CD1c-positive myeloid dendritic cell (primary cell): ENCODE data around the gene PAK3.

Source experiments
- DNase-seq: peaks from one replicate; pipeline ENCODE4 v3.0.0-alpha.2; 2016; ENCODE audit errors: extremely low spot score

The PAK3 gene

GRCh38 chrX:111095974-111096895, at the start of gene PAK3:
Gene PAK3, plus strand, starts transcription at chrX:111096191. Its CDS starts 26,913 bp downstream, at chrX:111123104.
- DNase-seq: peak; percentile 1

DNA sequence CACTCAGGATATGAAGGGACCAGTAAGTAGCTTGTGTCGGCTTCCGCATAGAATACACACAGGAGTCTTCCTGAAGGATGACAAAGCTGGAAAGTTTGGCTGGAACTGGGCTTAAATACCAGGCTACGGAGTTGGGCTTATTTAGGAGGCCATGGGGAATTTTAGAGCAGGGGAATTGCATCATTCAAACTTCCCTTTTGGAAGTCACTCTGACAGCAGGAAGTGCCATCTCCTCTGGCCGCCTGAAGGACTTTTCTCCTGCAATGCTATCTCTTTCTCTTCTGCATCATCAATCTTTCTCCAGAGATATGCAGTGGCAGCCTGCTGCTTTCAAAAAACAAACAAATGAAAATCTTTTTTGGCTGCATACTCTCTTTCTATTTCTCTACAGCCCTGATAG, 48.4 kb upstream of the PAK3 start:
- DNase-seq: no peak

DNA sequence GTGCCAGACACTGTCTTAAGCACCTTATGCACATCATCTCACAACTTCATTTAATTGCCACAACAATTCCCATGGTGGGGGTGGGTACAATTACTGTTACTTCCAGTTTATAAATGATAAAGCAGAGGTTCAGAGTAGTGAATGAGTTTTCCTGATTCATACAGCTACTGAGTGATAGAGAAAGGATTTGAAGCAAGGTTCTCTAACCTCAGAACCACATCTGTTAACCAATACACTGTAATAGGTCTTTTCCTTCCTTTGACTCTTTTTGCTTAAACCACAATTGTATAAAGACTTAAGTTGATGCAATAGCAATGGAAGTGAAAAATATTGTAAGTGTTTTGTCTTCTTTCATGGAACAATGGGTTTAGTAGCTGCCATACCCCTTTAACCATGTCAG, 43.5 kb upstream of the PAK3 start:
- DNase-seq: no peak

GRCh38 chrX:111071542-111072277, 24.3 kb upstream of the PAK3 start:
- no peak for DNase-seq

DNA sequence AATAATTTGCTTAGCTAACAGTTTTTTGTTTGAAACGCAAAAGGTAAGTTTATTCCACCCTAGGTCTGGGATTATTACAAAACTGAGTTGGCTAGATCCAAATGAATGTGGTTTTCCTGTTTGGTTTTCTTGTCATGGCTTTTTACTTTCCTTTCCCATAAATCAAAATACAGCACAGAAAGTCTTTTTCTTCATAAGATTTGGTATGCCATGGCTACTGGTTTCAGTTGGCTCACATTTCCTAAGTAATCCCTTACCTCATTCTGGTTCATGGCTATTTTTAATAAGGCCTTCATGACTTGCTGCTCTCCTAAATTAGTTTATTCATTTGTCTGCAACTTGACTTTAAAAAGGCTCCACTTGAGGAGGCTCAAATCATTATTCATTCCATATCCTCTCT, 12.9 kb upstream of the PAK3 start:
- no peak for DNase-seq

DNA sequence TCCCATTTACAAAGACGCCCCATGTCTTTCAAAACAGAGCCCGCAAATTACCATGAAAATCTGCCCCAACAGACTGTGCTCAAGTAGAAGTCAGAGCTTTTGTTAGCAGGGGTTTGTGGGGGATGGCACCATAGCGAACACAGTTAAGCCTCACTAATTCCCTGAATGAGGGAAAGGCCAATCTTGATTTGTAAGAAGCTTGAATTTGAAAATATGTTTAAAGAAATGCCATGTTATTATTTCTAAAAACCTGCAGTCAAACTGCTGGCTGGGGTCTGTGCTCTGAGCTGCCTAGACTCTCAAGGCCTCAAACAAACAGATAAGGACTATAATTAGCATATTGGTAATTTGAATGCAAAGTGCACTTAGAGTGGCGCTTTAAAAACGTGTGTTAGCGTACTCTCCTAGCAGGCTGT, 9.4 kb upstream of the PAK3 start:
- DNase-seq: no peak

DNA sequence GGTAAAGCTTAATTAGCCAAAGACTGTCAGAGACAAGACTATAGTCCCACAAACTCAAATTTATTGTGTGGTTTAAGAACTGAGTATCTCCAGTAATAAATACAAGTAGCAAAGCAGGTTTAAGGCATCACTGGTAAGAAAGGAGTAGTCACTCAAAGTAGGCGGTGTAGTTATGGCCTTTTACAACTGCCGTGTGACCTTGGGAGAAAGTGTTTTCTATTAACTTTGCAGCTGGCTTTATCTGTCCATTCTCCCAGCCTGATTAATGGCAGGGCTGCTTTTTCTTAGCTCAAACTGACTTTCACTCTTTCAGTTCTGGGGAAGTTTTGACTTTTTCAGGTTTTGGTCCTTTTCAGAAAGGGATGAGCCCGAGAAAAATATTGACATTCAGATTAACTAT, 7.4 kb upstream of the PAK3 start:
- no peak for DNase-seq

GRCh38 chrX:111090458-111090857, 5.5 kb upstream of the PAK3 start:
- DNase-seq: no peak

DNA sequence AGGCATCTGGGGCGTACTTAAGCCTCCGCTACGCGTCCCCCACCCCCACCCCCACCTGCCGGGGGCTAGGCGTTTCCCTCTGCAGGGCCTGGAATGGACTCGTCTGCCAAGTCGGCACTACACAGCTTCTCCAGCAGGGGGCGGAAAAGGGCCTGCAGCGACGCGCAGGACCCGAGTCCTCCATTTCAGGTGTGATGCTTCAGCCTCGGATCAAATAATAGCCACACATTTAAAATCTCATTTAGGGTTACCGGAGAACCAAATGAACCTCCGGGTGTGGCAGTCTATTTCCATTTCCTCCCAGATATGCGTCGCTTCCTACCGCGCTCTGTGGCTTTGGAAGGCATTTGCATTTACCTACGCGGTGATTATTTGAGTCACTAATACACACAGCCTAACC, 2.9 kb downstream of the PAK3 start:
- DNase-seq: peak; percentile 54

DNA sequence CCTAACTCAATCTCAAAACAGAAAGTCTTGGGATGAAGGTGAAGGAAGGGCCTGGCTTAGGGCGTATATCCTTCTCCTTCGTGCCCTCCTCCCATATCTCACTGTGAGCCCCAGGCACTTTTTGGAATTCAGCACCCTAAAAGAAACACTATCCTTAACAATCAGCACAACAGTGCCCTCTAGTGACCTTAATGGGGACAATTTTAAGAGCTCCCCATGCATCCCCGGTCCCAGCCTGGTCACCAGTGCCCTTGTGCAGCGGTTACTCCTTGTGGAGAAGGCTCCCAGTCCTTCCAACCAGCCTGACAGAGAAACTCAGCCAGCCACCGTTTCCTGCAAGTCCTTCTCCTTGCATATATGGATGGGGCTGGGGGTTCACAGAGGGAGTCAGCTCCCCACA, 4.2 kb downstream of the PAK3 start:
- peak; percentile 26 for DNase-seq

- DNase-seq: no peak
Observed at GRCh38 chrX:111101580-111101979, 5.6 kb downstream of the PAK3 start.

DNA sequence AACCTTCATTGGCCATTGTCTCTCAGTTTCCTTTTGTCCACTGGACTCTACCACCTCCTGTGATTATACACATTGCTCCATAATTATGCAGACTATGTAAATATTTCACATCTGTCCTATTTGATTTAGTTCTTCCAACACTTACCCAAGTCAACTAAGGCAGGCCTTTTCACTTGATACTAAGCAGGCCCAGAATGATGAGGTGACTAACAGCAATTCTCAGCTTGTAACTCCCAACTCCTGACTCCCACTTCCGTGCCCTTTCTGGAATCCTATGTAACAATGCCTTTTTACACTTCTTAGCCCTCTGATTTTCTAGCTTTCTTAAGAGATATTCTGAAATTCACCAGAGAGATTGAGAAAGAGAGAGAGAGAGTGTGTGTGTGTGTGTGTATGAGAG, 6.6 kb downstream of the PAK3 start:
- DNase-seq: no peak

- DNase-seq: no peak
Observed at GRCh38 chrX:111103246-111103645, 7.3 kb downstream of the PAK3 start.

- no peak for DNase-seq
Observed at GRCh38 chrX:111110098-111110775, 14.2 kb downstream of the PAK3 start.

DNA sequence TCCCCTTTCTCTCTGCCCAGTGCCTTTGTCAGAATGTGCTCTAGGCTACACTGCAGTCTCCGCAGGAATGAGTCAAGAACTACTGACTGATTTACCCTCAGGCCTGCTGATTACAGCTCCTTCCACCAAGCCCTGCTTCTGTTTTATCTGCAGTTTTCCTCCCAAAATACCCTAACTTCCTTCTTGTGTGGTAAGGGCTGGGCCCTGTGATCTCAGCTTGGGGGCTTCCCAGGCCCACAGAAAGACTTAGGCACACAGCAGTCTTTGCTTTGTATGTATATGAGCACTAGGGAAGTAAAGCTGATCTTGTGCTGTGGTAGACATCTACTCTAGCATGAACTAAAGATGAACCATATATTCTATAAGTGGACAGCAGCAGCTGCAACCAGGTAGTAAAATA, 18.8 kb downstream of the PAK3 start:
- no peak for DNase-seq

- no peak for DNase-seq
Observed at GRCh38 chrX:111116666-111117065, 20.7 kb downstream of the PAK3 start.

DNA sequence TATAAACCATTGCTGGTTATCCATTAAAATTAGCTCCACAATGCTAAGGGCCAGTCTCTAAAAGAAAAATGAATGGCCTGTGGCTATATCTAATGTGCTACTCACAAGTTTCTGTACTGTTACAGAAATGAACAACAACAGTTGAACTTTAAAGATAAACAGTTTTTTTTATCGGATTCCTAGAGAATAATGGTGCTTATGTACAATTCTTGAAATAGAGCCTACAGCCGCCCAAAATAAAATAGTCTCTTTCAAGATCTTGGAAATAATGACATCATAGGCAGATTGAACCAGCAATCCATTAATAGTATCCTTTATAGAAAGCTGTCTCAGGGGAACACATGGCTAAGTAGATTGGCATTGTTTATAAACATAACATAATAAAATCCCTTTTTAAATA, 23.4 kb downstream of the PAK3 start:
- no peak for DNase-seq

- DNase-seq: no peak
Observed at GRCh38 chrX:111123125-111123524, 27.1 kb downstream of the PAK3 start.

DNA sequence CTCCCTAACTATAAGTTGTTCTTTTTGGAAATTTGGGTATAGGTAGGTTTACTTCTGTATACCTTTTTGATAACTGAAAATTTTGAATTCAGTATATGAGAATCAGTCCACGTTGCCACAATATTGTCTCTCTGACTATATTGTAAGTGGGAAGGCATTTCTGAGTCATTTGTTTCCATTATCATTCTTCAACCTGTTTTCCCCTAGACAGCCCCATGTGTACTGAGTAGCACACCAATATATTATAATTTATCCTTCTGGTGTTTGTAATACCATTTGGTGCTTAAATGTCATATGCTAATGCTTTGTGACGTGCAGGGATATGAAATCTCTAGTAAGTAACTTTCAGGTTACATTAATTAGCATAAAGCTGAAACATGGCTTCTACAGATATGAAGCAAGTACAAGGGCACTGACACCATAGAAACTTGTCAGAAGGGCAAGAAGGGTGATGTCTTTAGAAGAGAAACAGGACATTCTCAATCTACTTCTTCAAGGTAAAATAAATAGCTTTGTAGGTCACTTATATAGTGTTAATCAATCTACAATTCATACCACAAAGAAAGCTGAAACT, 27.7 kb downstream of the PAK3 start:
- DNase-seq: no peak

DNA sequence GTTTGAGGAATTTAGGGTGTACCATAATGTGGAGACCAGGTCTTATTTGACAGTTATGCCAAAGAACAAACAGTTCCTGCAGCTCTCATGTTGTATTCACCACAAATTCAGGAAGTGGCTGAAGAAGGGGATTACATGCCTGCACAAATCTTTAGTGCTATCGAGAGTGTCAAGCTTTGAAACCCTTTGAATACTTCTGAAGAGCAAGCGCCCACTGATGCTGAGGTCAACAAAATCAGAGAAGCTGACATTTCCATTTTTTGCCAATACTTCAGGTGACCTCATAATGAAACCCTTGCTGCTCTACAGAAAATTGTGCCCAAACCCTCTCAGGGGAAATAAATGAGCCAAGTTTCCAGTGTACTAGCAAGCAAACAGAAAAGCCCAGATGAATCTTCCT, 28.4 kb downstream of the PAK3 start:
- DNase-seq: no peak

GRCh38 chrX:111127038-111127437, 31.0 kb downstream of the PAK3 start:
- DNase-seq: no peak

DNA sequence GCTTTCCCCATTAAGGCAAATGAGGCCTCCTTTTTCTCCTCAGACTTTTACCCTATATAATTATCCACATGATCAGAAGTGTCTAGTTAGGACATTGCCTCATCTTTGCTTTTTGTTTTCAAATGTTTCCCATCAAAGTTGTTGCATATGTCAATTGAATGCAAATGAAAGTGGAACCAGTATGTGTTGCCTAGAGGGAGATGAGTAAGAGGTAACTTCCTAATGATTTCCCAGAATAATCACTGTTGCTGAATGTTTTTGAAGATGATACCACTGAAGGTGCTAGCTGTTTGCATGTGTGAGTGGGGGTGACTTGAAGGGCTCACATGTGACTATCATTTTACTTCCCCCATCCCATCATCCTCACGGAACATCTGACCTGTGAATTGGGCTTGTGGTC, 33.9 kb downstream of the PAK3 start:
- no peak for DNase-seq
